Progenitor cell of endocrine pancreas (in vitro differentiated cells): ENCODE measurements around the gene ATP6V1F. TPM values are rescaled to one million over a fixed set of nuclear protein-coding genes. Genes with fewer than 3 reads are reported as not detected.

ENCODE experiments used
- DNase-seq: peaks from one replicate; pipeline ENCODE4 v3.0.0; 2021; ENCODE audit warnings: low spot score; ENCODE audit not compliant: unreplicated experiment
- H3K27ac Mint-ChIP-seq: 2 replicates; pipeline ENCODE4 v1.8.0; 2021; ENCODE audit warnings: mild to moderate bottlenecking, moderate library complexity, mixed read lengths
- H3K27me3 Mint-ChIP-seq: 2 replicates; pipeline ENCODE4 v1.8.0; 2021; ENCODE audit warnings: mixed read lengths
- H3K36me3 Mint-ChIP-seq: 2 replicates; pipeline ENCODE4 v1.8.0; 2022; ENCODE audit warnings: mixed read lengths; ENCODE audit not compliant: insufficient read depth
- H3K4me1 Mint-ChIP-seq: 2 replicates; pipeline ENCODE4 v1.8.0; 2021; ENCODE audit warnings: low read depth, mixed read lengths
- H3K4me3 Mint-ChIP-seq: 2 replicates; pipeline ENCODE4 v1.8.0; 2021; ENCODE audit warnings: low read depth, mild to moderate bottlenecking, moderate library complexity, mixed read lengths
- H3K9me3 Mint-ChIP-seq: 2 replicates; pipeline ENCODE4 v1.8.0; 2021; ENCODE audit warnings: low read depth, mixed read lengths
- total RNA-seq: library from RNA; stranded (reverse); gene quantifications from 2 replicates; pipeline ENCODE4 v1.2.1, GENCODE V29; 2021
- TF ChIP-seq, protein P1 (sequence below): fragments of 200-600 bp; sonication (generic); IDR thresholded peaks from one replicate; pipeline ENCODE4 v1.5.0; 2021; ENCODE audit warnings: antibody characterized with exemption, mild to moderate bottlenecking; ENCODE audit not compliant: unreplicated experiment

Gene ATP6V1F
- total RNA-seq, 1 donor from 2014 or later, result 119 TPM

DNA sequence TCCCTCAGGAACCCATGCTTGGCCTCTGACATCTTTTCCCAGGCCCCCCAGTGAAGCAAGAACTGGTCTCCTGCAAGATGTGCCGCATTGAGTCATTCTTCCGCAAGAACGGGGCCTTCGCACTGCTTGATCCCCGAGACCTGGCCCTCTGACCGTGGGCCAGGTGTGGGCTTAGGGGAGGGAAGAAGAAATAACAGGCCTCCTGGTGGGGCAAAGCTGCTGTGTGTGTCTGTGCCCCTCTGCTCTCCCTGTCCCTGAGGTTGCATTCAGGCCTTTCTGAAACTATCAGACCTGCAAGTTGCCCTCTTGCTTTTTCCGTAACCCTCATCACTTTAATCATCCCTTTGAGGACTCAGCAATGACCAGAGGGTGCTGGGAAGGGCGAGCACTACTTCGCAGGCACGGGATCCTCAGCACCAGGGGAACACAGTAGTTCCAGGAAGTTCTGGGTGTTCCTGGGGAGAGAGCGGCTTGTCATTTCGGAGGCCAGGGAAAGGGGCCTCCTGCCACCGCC lies 6.0 kb downstream of the ATP6V1F start:
- Mint-ChIP-seq H3K27me3 (peaks cover 47% of the 10 kb centered on the region), H3K36me3 (peaks cover 20% of the 10 kb centered on the region), H3K4me1 (peaks cover 18% of the 10 kb centered on the region), H3K9me3 (no peaks in the 10 kb centered on the region), H3K27ac (no peak overlapping the region), H3K4me3 (peak overlapping the region; percentile 61)
- DNase-seq, result no peak
- TF ChIP-seq, protein P1, sequence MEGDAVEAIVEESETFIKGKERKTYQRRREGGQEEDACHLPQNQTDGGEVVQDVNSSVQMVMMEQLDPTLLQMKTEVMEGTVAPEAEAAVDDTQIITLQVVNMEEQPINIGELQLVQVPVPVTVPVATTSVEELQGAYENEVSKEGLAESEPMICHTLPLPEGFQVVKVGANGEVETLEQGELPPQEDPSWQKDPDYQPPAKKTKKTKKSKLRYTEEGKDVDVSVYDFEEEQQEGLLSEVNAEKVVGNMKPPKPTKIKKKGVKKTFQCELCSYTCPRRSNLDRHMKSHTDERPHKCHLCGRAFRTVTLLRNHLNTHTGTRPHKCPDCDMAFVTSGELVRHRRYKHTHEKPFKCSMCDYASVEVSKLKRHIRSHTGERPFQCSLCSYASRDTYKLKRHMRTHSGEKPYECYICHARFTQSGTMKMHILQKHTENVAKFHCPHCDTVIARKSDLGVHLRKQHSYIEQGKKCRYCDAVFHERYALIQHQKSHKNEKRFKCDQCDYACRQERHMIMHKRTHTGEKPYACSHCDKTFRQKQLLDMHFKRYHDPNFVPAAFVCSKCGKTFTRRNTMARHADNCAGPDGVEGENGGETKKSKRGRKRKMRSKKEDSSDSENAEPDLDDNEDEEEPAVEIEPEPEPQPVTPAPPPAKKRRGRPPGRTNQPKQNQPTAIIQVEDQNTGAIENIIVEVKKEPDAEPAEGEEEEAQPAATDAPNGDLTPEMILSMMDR, result no peak

DNA sequence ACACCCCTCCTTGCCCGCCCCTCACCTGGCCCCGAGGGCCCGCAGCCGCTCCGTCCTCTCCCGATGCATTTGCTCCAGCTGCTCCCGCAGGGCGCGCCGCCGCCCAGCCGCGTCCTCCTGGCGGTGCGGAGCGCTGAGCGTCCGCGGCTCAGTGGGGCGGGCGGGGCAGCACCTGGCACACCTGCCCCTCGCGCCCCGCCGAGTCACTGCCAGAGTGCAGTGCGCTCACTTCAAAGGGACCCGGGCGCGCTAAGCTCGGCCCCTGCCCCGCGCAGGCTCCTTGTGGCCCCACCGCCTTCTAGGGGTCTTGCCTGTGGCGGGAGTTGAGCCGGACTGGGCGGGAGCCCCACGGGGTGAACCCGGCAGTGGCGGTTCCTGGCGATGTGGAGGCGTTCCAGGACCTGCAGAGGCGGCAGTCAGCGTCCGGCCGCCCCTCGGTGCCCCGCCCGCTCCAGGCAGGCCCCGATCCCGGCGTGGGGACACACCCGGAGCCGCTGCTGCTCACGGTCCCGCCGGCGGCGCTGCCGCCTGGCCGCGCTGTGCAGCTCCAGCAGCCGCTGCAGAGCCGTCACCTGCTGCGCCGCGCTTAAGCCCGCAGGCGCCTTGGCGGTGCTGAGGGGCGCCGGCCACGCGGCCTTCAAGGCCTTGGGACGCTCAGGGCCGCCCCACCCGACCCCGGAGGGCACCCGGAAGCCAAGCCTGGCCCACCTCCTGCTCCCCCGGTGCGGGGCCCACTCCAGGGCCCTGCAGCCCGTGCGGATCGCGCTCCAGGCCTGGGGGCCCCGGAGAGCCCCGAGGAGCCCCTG lies 6.7 kb downstream of the ATP6V1F start:
- H3K4me1 Mint-ChIP-seq, result peaks cover 14% of the 10 kb centered on the region
- peak; percentile 48 for DNase-seq
- no peak overlapping the region for H3K27ac Mint-ChIP-seq
- no peaks in the 10 kb centered on the region for H3K9me3 Mint-ChIP-seq
- peaks cover 47% of the 10 kb centered on the region for H3K27me3 Mint-ChIP-seq
- TF ChIP-seq, protein P1, result no peak
- H3K36me3 Mint-ChIP-seq, result peaks cover 19% of the 10 kb centered on the region
- peak overlapping the region; percentile 61 for H3K4me3 Mint-ChIP-seq

DNA sequence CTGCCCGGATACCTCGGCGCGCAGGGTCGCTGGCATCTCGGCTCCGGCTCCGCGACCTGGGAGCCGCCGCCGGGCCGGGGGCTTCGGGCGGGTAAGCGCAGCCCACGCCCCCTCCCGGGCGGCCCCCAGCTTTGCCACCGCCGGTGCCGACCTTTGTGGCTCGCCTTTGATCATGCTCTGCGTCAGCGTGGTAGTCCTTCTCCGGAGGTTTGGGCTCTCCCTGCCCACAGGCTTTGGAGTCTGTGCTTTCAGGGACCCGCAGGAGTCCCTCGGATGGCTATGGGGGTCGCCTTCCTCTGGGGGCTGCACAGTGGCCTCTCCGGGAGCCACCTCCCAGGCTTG lies 7.3 kb downstream of the ATP6V1F start:
- Mint-ChIP-seq H3K4me1 (peaks cover 14% of the 10 kb centered on the region), H3K4me3 (peak overlapping the region; percentile 69), H3K27me3 (peaks cover 47% of the 10 kb centered on the region), H3K27ac (peak overlapping the region; percentile 33), H3K9me3 (no peaks in the 10 kb centered on the region), H3K36me3 (peaks cover 19% of the 10 kb centered on the region)
- DNase-seq, result no peak
- TF ChIP-seq, protein P1, result no peak

DNA sequence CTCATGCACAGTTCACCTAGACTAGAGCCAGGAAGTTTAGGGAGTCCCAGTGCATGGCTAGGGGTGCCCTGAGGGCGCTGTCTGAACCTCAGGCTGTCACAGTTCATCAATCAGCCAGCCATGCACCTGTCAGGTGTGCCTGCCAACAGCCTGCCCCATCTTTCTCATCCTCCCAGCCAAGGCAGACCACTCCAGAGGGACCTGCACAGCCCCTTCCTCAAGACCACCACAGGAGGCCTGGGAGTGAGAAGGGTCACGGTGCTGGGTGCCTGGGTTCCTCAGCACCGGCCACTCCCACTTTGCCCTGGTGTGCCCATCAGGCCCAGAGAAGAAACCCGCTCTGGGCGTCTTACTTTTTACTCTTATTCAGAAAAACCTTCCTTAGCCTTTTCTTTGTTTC lies 8.4 kb downstream of the ATP6V1F start:
- Mint-ChIP-seq H3K4me3 (no peak overlapping the region), H3K27me3 (peaks cover 47% of the 10 kb centered on the region), H3K36me3 (peaks cover 11% of the 10 kb centered on the region), H3K27ac (no peak overlapping the region), H3K9me3 (no peaks in the 10 kb centered on the region), H3K4me1 (peaks cover 14% of the 10 kb centered on the region)
- no peak for DNase-seq
- TF ChIP-seq, protein P1, result no peak

DNA sequence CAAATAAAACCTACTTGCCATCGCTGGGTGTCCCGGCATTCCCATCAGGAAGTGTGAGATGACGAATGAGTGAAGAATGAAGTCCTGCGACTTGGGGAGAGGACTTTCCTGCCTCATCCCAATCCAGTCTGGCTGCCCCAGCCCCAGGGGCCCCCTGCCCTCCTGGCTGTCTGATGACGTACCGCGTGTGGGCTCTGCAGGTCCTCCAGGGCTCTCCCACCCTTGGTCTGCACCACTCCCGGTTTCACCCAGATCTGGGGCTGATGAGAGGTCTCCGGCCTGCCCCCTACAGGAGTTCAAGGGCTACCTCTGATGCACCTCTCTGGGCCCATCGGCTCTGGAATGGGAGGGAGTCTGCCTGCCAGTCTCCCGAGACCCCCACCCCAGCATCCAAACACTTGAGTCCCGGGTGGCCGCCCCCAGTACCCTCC lies 9.8 kb downstream of the ATP6V1F start:
- TF ChIP-seq, protein P1, result peak; percentile 36
- Mint-ChIP-seq H3K4me1 (peaks cover 9% of the 10 kb centered on the region), H3K27me3 (peaks cover 39% of the 10 kb centered on the region), H3K4me3 (no peak overlapping the region), H3K27ac (no peak overlapping the region), H3K9me3 (no peaks in the 10 kb centered on the region), H3K36me3 (peaks cover 2% of the 10 kb centered on the region)
- no peak for DNase-seq
